Erythroblast (primary cell): ENCODE measurements around the gene LRP1.

ENCODE experiments used
- GATA1 ChIP-seq: IDR thresholded peaks from 2 replicates; pipeline ENCODE4 v1.6.1; 2011; ENCODE audit warnings: low read depth, mild to moderate bottlenecking, control low read depth, low read length, moderate library complexity
- POLR2A ChIP-seq: IDR thresholded peaks from 2 replicates; pipeline ENCODE4 v1.6.1; 2011; ENCODE audit warnings: mild to moderate bottlenecking, low read length

DNA sequence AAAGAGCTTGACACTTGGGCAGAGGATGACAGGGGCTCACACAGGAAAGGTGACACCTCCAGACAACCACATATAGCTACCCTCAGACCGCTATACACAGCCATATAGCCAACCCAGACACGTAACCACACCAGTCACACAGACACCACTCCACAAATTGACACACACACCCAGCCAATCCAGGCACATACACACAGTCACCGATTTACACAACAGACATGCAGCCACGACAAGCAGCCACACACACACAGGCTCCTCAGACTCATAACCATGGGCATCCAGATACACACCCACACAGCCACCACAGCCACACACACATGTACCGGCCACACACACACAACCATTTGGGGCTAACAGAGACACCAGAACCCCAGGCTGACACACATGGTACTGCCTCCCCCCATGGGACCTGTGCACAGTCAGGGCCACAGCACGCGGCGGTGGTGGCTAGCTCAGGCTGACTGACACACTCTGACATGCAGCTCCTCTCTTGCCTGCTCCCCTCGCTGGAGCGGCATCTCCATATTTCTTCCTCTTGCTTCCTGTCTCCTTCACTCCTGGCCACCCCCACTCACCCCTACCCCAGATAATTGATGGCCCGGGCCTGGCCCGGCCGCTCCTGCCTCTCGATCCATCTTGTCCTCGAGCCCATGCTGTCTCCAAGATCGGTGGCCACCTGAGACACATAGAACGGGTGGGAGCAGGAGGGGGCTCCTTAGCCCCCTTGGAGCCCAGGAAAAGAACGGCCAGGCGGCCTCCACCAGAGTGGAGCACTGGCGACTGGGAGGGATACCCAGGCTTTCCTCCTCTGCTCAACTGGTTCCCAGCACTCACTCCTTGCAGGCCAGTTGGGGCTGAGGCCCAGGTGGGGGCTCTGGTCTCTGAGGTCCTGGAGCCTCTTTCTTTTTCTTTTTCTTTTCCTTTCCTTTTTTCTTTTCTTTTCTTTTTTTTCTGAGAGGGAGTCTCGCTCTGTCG is 95.2 kb downstream of the LRP1 start:
- TF ChIP-seq POLR2A (no peak), GATA1 (no peak)
